GM12873 (cell line): Measurements from ENCODE around the gene SNX21.

ENCODE experiments used
- TF ChIP-seq, protein P1 (sequence below): IDR thresholded peaks from 2 replicates; pipeline ENCODE4 v1.5.1; 2012; ENCODE audit warnings: low read depth, mild to moderate bottlenecking, moderate library complexity, low read length, control low read depth; ENCODE audit not compliant: insufficient read depth; ENCODE audit errors: missing control alignments

Gene SNX21

DNA sequence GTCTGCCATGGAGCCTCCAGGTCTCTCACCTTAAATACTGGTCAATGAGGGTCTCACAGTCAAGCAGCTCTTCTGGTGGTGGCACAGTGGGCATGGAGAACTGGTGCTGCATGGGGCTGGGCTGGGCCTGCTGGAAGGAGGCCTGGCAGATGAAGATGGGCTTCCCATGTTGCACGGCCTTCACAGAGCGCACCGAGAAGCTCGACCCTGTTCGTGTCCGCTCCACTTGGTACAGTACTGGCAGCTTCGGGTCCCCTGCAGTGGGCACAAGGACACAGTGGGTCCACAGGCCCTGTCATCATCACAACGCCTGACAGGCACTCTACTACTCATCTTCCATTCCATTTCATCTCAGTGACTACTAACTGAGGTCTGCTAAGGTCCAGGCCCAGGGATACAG, 14.8 kb downstream of the SNX21 start:
- TF ChIP-seq, protein P1, sequence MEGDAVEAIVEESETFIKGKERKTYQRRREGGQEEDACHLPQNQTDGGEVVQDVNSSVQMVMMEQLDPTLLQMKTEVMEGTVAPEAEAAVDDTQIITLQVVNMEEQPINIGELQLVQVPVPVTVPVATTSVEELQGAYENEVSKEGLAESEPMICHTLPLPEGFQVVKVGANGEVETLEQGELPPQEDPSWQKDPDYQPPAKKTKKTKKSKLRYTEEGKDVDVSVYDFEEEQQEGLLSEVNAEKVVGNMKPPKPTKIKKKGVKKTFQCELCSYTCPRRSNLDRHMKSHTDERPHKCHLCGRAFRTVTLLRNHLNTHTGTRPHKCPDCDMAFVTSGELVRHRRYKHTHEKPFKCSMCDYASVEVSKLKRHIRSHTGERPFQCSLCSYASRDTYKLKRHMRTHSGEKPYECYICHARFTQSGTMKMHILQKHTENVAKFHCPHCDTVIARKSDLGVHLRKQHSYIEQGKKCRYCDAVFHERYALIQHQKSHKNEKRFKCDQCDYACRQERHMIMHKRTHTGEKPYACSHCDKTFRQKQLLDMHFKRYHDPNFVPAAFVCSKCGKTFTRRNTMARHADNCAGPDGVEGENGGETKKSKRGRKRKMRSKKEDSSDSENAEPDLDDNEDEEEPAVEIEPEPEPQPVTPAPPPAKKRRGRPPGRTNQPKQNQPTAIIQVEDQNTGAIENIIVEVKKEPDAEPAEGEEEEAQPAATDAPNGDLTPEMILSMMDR: no peak

DNA sequence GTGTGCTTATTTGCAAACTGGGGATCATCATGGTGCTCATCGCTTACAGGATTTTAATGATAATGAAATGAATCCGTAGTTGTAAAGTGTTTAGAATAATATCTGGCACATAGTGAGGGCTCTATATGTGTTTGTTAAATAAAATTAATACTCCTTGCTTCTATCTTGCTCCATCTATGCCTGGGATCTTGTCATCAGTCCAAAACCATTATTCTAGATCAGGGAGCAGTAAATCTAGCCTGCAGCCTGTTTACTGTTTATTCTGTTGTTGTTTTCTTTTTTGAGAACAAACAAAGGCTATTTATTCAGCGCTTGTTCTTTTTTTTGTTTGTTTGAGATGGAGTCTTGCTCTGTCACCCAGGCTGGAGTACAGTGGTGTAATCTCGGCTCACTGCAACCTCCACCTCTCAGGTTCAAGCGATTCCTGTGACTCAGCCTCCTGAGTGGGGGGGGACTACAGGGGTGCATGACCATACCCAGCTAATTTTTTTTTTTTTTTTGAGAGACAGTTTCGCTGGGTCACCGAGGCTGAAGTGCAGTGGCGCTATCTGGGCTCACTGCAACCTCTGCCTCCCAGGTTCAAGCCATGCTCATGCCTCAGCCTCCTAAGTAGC, 15.5 kb downstream of the SNX21 start:
- TF ChIP-seq, protein P1: no peak

DNA sequence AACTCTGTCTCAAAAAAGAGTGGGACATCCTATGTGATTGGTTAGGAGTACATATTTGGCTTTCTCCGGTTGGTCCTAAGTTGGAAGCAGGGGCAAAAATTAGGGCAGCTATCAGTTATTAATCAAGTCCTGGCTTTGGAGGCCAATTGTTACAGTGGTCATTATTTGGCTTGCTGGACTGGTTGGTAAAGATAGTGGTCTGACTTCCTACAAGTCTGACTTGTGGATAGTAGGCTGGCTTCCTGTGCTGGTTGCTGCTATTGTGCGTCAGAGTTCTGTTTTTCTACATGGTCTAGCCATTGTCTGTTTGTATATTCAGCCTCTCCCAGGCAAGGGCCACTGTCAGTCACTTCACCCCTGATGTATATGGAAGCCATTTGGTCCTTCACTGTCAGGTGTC, 16.6 kb downstream of the SNX21 start:
- TF ChIP-seq, protein P1: no peak

DNA sequence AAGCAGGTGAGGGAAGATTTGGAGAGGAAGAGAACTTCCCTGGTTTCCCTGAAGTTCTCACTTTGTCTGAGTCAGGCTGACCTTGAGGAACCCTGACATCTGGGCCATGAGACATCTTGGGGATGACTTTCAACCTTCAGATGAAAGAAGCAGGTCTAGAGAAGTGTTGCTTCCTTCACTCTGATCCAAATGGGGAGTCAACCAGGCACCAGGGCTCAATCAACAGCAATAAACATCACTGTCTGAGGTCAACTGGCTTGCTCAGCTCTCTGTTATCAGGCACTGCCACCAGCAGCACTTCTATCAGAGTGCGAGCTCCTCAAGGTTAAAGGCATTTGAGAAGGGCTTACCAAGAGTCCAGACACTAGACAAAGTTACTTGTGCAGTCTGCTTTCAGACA, 17.3 kb downstream of the SNX21 start:
- TF ChIP-seq, protein P1: no peak

DNA sequence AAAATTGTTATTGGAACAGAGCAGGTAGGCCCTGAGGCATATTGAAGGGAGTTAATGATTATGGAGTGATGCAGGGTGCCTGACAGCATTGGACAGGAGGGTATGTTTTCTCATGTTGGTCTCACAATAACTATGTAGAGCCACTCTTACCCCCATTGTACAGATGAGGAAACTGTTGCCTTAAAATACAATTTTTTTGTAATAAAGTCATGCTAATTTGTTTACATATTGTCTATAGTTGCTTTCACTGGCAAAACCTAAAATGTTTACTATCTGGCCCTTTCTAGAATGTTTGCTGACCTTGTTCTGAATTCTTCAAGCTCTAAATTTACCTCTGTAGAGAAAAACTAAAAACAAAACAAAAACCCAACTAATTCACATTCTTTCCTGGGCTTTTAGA, 17.9 kb downstream of the SNX21 start:
- TF ChIP-seq, protein P1: no peak

DNA sequence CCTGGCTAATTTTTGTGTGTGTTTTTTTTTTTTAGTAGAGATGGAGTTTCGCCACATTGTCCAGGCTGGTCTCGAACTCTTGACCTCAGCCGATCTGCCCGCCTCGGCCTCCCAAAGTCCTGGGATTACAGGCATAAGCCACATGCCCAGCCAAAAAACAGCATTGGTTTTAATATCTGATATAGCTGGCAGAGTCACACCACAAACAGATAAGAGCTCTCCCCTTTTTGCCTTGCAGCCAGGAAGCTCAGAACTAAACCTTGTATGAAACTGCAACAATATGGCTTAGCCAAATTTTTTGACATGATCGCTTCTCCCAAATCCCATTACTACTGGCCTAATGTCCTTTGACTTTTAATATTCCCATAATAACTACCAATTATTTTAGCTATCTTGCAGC, 18.7 kb downstream of the SNX21 start:
- TF ChIP-seq, protein P1: no peak

DNA sequence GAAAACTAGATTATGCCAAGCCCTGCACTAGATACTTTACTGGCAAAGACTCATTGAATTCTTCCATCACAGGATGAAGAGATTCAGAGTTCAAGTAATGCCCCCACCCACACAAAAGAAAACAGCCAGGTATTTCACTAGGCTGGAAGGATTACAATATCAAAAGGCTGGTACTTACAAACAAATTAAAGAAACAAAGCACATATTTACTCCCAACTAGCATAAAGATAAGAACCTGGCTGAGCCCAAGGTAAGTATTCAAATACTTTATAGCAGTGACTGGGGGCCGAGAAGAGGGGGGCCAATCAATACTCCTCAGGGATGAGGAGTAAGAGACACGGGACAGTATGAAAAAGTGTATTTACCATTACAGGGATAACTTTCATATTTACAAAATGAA, 19.9 kb downstream of the SNX21 start:
- TF ChIP-seq, protein P1: no peak
